CD4-positive, alpha-beta memory T cell (primary cell): ENCODE measurements around the gene OLFML2B. TPM values are rescaled to one million over a fixed set of nuclear protein-coding genes. Genes with fewer than 3 reads are reported as not detected.
"Not testable (repeated sequence)": the region's sequence is repeated elsewhere in the genome, so short reads cannot be mapped to it uniquely, and the experiment has no call there.

Experiments used
- CTCF ChIA-PET: fragments of 350-600 bp; sonication (Branson Sonifier 250); formaldehyde crosslinking; loops from one replicate; lab custom pipeline; 2021; ENCODE audit warnings: inconsistent platforms; ENCODE audit not compliant: partially characterized antibody; lab: Charles Lee
- POLR2A ChIA-PET: fragments of 350-600 bp; sonication (Branson Sonifier 250); formaldehyde crosslinking; loops from one replicate; lab custom pipeline; 2021; ENCODE audit not compliant: partially characterized antibody; lab: Charles Lee
- DNase-seq, 5 donors: peaks; one replicate each; pipeline versions ENCODE4 v3.0.0 to v3.0.0-alpha.2; 2020 to 2022; ENCODE audit warnings: mixed read lengths in 1 of 5
- H3K27ac ChIP-seq: one replicate; pipeline ENCODE4 v1.7.0; 2013; ENCODE audit warnings: low read depth, low read length
- H3K27me3 ChIP-seq: 2 replicates; pipeline ENCODE4 v1.7.0; 2013; ENCODE audit warnings: mild to moderate bottlenecking, low read length, moderate library complexity; ENCODE audit not compliant: insufficient read depth
- H3K36me3 ChIP-seq: 2 replicates; pipeline ENCODE4 v1.7.0; 2013; ENCODE audit warnings: mild to moderate bottlenecking, low read length, moderate library complexity; ENCODE audit not compliant: insufficient read depth
- H3K4me1 ChIP-seq: 2 replicates; pipeline ENCODE4 v1.7.0; 2013; ENCODE audit warnings: mild to moderate bottlenecking, low read length, moderate library complexity; ENCODE audit not compliant: insufficient read depth
- H3K4me3 ChIP-seq, 2 donors: one replicate each; pipeline ENCODE4 v1.7.0; 2013; ENCODE audit warnings: low read length in 2 of 2, mild to moderate bottlenecking in 1 of 2
- H3K9me3 ChIP-seq, 2 donors: one replicate each; pipeline ENCODE4 v1.7.0; 2013; ENCODE audit warnings: low read length in 2 of 2, control low read depth in 1 of 2; ENCODE audit not compliant: control insufficient read depth in 1 of 2
- H3K27ac Mint-ChIP-seq, 7 donors: one replicate each; pipeline ENCODE4 v1.8.0; 2020 to 2021; ENCODE audit warnings: mixed read lengths in 7 of 7, mild to moderate bottlenecking in 6 of 7, inconsistent platforms in 3 of 7, moderate library complexity in 3 of 7
- H3K27me3 Mint-ChIP-seq, 2 donors: one replicate each; pipeline ENCODE4 v1.8.0; 2020 to 2021; ENCODE audit warnings: mixed read lengths in 2 of 2
- H3K36me3 Mint-ChIP-seq, 2 donors: one replicate each; pipeline ENCODE4 v1.8.0; 2020 to 2021; ENCODE audit warnings: mixed read lengths in 2 of 2, inconsistent platforms in 1 of 2, mild to moderate bottlenecking in 1 of 2
- H3K4me1 Mint-ChIP-seq, 4 donors: one replicate each; pipeline ENCODE4 v1.8.0; 2020 to 2021; ENCODE audit warnings: mixed read lengths in 4 of 4, mild to moderate bottlenecking in 1 of 4
- H3K4me3 Mint-ChIP-seq, 8 donors: one replicate each; pipeline ENCODE4 v1.8.0; 2020 to 2021; ENCODE audit warnings: mixed read lengths in 8 of 8, mild to moderate bottlenecking in 7 of 8, moderate library complexity in 6 of 8, inconsistent platforms in 3 of 8
- H3K9me3 Mint-ChIP-seq, 8 donors: one replicate each; pipeline ENCODE4 v1.8.0; 2020 to 2021; ENCODE audit warnings: mixed read lengths in 8 of 8, mild to moderate bottlenecking in 5 of 8, inconsistent platforms in 3 of 8, moderate library complexity in 1 of 8
- intact Hi-C: fragments of 100-400 bp; cut with micrococcal nuclease; formaldehyde crosslinking; loops from one replicate; pipeline ENCODE4 v1.15.1; 2023
- polyA plus RNA-seq, 2 donors: library from polyadenylated mRNA; unstranded; fragments of 300-500 nt; fragmentation: Illumina TruSeq; gene quantifications; one replicate each; pipeline ENCODE4 v1.2.3, GENCODE V29; 2021
- total RNA-seq, 2 experiments: library from RNA; stranded (reverse); gene quantifications; one replicate each; pipeline ENCODE4 v1.2.3, GENCODE V29; 2021

OLFML2B gene
- total and polyA plus RNA-seq, 4 experiments from 2014 or later = 0.36 to 0.58 TPM; not detected in 2

DNA sequence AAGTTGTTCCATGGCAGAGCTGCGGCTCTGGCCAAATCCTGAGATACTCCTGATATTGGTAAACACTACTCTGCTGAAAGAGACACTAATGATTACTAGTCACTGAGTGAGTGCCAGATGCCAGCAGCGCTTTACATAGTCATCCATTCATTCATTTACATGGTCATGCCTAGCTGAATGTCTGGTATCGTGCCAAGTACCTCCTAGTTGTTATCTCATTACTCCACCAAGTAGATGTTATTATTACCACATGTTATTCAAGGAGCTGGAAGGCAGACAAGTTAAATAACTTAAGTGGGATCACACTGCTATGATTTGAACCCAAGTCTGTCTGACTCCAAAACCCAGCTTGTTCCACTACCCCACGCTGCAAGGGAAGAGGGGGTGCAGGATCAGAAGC, 4.7 kb downstream of the OLFML2B start:
- no peak overlapping the region for H3K27ac ChIP-seq
- H3K4me3 ChIP-seq = no peak overlapping the region
- no peak for DNase-seq
- intact Hi-C loops = no loop called here
- no peaks in the 10 kb centered on the region for H3K36me3 Mint-ChIP-seq
- ChIA-PET POLR2A (no interaction called here), CTCF (interaction anchor here (2.0 to 3.3 kb wide), 2 partner anchors 18 to 226 kb away, joined by 7 to 12 read pairs; no protein-coding TSS in a partner anchor)
- no peaks in the 10 kb centered on the region for H3K36me3 ChIP-seq
- H3K4me3 Mint-ChIP-seq = no peak overlapping the region
- no peaks in the 10 kb centered on the region for H3K4me1 ChIP-seq
- peaks cover 0 to 24% of the 10 kb centered on the region in 2 donors for H3K27me3 Mint-ChIP-seq
- H3K4me1 Mint-ChIP-seq = peaks cover 0 to 6% (median 1%) of the 10 kb centered on the region in 4 donors
- no peak overlapping the region for H3K27ac Mint-ChIP-seq
- H3K27me3 ChIP-seq = no peaks in the 10 kb centered on the region
- no peaks in the 10 kb centered on the region for H3K9me3 ChIP-seq
- H3K9me3 Mint-ChIP-seq = no peaks in the 10 kb centered on the region

DNA sequence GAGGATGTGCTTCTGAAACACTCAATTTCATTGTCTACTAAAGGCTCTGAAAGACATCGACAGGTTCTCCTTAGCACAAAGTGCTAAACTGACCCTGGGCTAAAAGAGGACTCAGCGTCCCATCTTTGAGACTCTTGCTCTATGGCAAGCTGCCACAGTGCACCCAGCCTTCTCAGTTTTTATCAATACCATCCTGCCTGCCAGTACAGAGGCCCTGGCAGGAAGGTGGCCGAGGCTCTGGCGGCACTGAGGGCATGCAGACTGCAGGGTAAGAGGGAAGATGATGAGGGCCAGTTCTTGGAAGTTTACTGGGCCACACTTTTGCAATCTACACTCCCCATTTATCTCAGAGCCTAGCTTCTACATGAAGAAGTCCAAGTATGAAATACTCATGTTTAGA, 5.3 kb downstream of the OLFML2B start:
- H3K9me3 Mint-ChIP-seq = peaks cover 0 to 3% (median under 1%) of the 10 kb centered on the region in 8 donors
- peaks cover 0 to 3% (median under 1%) of the 10 kb centered on the region in 4 donors for H3K4me1 Mint-ChIP-seq
- Histone ChIP-seq H3K4me1 (no peaks in the 10 kb centered on the region), H3K36me3 (no peaks in the 10 kb centered on the region), H3K4me3 (no peak overlapping the region), H3K27me3 (no peaks in the 10 kb centered on the region), H3K9me3 (no peaks in the 10 kb centered on the region), H3K27ac (no peak overlapping the region)
- no peak overlapping the region for H3K4me3 Mint-ChIP-seq
- no peak for DNase-seq
- intact Hi-C loops = no loop called here
- no peaks in the 10 kb centered on the region for H3K36me3 Mint-ChIP-seq
- H3K27ac Mint-ChIP-seq = no peak overlapping the region
- ChIA-PET CTCF (interaction anchor here (0.9 to 3.3 kb wide), 3 partner anchors 16 to 226 kb away, joined by 3 to 12 read pairs (median 7); no protein-coding TSS in a partner anchor), POLR2A (no interaction called here)
- H3K27me3 Mint-ChIP-seq = peaks cover 0 to 23% of the 10 kb centered on the region in 2 donors

DNA sequence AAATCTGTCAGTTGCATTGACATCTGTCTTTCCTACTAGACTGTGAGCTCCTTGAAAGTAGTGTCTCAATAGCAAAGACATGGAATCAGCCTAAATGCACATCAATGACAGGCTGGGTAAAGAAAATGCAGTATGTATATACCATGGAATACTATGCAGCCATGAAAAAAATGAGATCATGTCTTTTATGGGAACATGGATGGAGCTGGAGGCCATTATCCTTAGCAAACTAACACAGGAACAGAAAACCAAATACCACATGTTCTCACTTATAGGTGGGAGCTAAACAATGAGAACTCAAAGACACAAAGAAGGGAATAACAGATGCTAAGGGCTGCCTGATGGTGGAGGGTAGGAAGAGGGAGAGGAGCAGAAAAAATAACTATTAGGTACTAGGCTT, 5.9 kb downstream of the OLFML2B start:
- peaks cover 0 to 20% of the 10 kb centered on the region in 2 donors for H3K27me3 Mint-ChIP-seq
- H3K36me3 Mint-ChIP-seq, H3K27me3 ChIP-seq, H3K9me3 ChIP-seq, H3K27ac Mint-ChIP-seq, H3K4me3 ChIP-seq, H3K4me3 Mint-ChIP-seq, H3K36me3 ChIP-seq, H3K4me1 Mint-ChIP-seq, intact Hi-C loops, H3K9me3 Mint-ChIP-seq, DNase-seq, H3K27ac ChIP-seq, POLR2A ChIA-PET, H3K4me1 ChIP-seq: not testable (repeated sequence)
- CTCF ChIA-PET = interaction anchor here (0.9 to 3.3 kb wide), 3 partner anchors 16 to 225 kb away, joined by 3 to 12 read pairs (median 7); no protein-coding TSS in a partner anchor

DNA sequence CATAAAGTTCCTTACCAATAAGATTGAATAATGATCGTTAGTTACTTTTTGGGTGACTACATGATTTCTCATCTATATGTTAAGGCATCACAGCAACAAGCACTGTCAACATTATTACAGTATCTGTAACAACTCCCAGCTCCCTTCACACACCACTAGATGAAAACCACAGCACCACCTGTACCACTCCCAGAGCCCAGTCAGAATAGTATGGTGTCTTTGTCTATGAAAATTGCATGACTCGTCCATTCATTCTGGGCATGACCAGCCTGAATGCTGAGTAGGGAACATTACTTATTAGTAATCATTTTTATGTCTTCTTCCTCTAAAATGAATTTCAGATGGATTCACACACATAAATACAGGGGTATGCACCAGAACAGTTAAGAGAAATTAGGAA, 7.0 kb downstream of the OLFML2B start:
- H3K36me3 Mint-ChIP-seq = no peaks in the 10 kb centered on the region
- Histone ChIP-seq H3K27ac (no peak overlapping the region), H3K27me3 (no peaks in the 10 kb centered on the region), H3K36me3 (no peaks in the 10 kb centered on the region), H3K4me1 (no peaks in the 10 kb centered on the region), H3K9me3 (no peaks in the 10 kb centered on the region), H3K4me3 (no peak overlapping the region)
- peaks cover 0 to 5% (median 2%) of the 10 kb centered on the region in 8 donors for H3K9me3 Mint-ChIP-seq
- POLR2A ChIA-PET = no interaction called here
- no peaks in the 10 kb centered on the region for H3K4me1 Mint-ChIP-seq
- intact Hi-C loops = no loop called here
- no peak overlapping the region for H3K27ac Mint-ChIP-seq
- H3K27me3 Mint-ChIP-seq = peaks cover 0 to 13% of the 10 kb centered on the region in 2 donors
- CTCF ChIA-PET = interaction anchor here (3.3 kb wide), 1 partner anchor 21 kb away, joined by 12 read pairs; no protein-coding TSS in a partner anchor
- DNase-seq = no peak
- H3K4me3 Mint-ChIP-seq = no peak overlapping the region

DNA sequence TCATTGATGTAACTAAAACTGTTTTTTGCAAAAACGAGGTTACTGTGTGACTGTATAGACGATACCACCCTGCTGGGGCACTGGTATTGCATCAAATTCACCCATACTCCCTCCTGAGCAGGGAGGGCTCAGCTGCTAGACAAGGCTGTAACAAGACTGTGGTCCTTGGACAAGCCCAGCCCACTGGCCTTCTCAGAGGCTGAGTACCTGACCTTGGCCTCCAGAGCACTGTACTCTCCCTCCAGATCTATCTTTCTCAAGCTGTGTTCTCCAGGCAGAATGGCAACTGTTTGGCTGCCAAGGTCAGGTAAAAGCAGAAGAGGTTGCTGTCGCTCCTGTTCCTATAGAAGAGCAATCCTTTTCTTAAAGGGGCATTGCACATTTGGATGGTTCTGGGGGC, 8.5 kb downstream of the OLFML2B start:
- Mint-ChIP-seq H3K36me3 (no peaks in the 10 kb centered on the region), H3K4me1 (no peaks in the 10 kb centered on the region), H3K27me3 (peaks cover 0 to 10% of the 10 kb centered on the region in 2 donors), H3K27ac (no peak overlapping the region), H3K9me3 (peaks cover 0 to 5% (median 2%) of the 10 kb centered on the region in 8 donors), H3K4me3 (no peak overlapping the region)
- Histone ChIP-seq H3K9me3 (no peaks in the 10 kb centered on the region), H3K27ac (no peak overlapping the region), H3K36me3 (no peaks in the 10 kb centered on the region), H3K27me3 (no peaks in the 10 kb centered on the region), H3K4me3 (no peak overlapping the region), H3K4me1 (no peaks in the 10 kb centered on the region)
- intact Hi-C loops = no loop called here
- CTCF ChIA-PET = no interaction called here
- POLR2A ChIA-PET = no interaction called here
- no peak for DNase-seq

DNA sequence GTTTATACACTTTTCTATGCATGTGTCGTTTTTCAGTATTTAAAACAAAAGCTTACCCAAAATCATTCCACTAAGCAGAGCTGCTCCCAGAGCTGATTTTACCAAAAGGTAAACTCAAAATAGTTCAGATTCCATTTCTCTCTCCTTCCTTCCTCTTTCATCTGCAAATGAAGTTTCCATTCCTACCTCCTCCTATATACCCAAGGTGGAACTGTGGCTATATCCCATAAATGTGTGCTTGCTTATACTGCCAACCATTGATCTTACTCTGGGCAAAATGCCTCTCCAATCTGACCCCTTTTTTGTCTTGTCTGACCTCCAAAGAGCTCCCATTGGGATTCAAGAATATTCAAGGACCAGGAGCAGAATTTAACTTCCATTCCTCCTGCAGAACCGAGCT, 9.5 kb downstream of the OLFML2B start:
- Mint-ChIP-seq H3K27ac (no peak overlapping the region), H3K4me1 (no peaks in the 10 kb centered on the region), H3K4me3 (no peak overlapping the region), H3K36me3 (no peaks in the 10 kb centered on the region), H3K27me3 (peaks cover 0 to 12% of the 10 kb centered on the region in 2 donors), H3K9me3 (peaks cover 0 to 5% (median 2%) of the 10 kb centered on the region in 8 donors)
- Histone ChIP-seq H3K27ac (no peak overlapping the region), H3K4me1 (no peaks in the 10 kb centered on the region), H3K4me3 (no peak overlapping the region), H3K9me3 (no peaks in the 10 kb centered on the region), H3K27me3 (no peaks in the 10 kb centered on the region), H3K36me3 (no peaks in the 10 kb centered on the region)
- no peak for DNase-seq
- intact Hi-C loops = no loop called here
- CTCF ChIA-PET = no interaction called here
- POLR2A ChIA-PET = no interaction called here

DNA sequence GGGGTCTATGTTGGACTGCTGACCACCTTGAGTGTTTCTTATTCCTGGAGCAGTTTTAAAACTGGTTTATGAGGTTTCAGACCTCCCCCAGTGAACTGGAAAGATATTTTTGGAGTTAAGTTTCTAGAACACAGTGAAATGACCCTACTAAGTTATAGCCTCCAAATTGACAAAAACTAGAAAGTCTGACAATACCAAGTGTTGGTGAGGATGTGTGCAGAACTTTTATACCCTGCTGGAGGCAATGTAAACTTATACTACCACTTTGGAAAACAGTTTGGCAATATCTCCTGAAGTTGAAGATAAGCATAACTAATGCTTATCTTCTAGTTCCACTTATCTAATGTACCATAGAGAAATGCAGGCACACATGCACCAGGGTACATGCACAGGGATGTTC, 10.4 kb downstream of the OLFML2B start:
- Histone ChIP-seq H3K4me3 (no peak overlapping the region), H3K27me3 (no peaks in the 10 kb centered on the region), H3K27ac (no peak overlapping the region), H3K4me1 (no peaks in the 10 kb centered on the region), H3K9me3 (no peaks in the 10 kb centered on the region), H3K36me3 (no peaks in the 10 kb centered on the region)
- H3K4me3 Mint-ChIP-seq = no peak overlapping the region
- DNase-seq = no peak
- H3K4me1 Mint-ChIP-seq = no peaks in the 10 kb centered on the region
- H3K27ac Mint-ChIP-seq = no peak overlapping the region
- H3K9me3 Mint-ChIP-seq = peaks cover 0 to 5% (median 2%) of the 10 kb centered on the region in 8 donors
- peaks cover 0 to 12% of the 10 kb centered on the region in 2 donors for H3K27me3 Mint-ChIP-seq
- H3K36me3 Mint-ChIP-seq = no peaks in the 10 kb centered on the region
- ChIA-PET POLR2A (no interaction called here), CTCF (no interaction called here)
- intact Hi-C loops = no loop called here
